Coronary artery (tissue), 2 donors: ENCODE results near the gene ZNF778.
"Not testable (repeated sequence)": the region's sequence is repeated elsewhere in the genome, so short reads cannot be mapped to it uniquely, and the experiment has no call there.

Source experiments
- DNase-seq: peaks from one replicate; pipeline ENCODE4 v3.0.0-alpha.2; 2017; ENCODE audit warnings: low spot score
- H3K27ac ChIP-seq, 2 donors: fragments of 200-600 bp; sonication (generic); one replicate each; pipeline ENCODE4 v1.5.1; 2016 to 2019
- H3K4me3 ChIP-seq: fragments of 200-600 bp; sonication (generic); 2 replicates; pipeline ENCODE4 v1.5.1; 2016; ENCODE audit warnings: mild to moderate bottlenecking, moderate library complexity
- TF ChIP-seq, protein P1 (sequence below): fragments of 200-600 bp; sonication (generic); IDR thresholded peaks from one replicate; pipeline ENCODE4 v1.5.1; 2019; ENCODE audit warnings: antibody characterized with exemption

The ZNF778 gene

GRCh38 chr16:89189358-89190025 lies 28.0 kb upstream of the ZNF778 start:
- DNase-seq = no peak
- TF ChIP-seq, protein P1, sequence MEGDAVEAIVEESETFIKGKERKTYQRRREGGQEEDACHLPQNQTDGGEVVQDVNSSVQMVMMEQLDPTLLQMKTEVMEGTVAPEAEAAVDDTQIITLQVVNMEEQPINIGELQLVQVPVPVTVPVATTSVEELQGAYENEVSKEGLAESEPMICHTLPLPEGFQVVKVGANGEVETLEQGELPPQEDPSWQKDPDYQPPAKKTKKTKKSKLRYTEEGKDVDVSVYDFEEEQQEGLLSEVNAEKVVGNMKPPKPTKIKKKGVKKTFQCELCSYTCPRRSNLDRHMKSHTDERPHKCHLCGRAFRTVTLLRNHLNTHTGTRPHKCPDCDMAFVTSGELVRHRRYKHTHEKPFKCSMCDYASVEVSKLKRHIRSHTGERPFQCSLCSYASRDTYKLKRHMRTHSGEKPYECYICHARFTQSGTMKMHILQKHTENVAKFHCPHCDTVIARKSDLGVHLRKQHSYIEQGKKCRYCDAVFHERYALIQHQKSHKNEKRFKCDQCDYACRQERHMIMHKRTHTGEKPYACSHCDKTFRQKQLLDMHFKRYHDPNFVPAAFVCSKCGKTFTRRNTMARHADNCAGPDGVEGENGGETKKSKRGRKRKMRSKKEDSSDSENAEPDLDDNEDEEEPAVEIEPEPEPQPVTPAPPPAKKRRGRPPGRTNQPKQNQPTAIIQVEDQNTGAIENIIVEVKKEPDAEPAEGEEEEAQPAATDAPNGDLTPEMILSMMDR = no peak
- no peak overlapping the region for H3K4me3 ChIP-seq
- H3K27ac ChIP-seq = no peak overlapping the region

DNA sequence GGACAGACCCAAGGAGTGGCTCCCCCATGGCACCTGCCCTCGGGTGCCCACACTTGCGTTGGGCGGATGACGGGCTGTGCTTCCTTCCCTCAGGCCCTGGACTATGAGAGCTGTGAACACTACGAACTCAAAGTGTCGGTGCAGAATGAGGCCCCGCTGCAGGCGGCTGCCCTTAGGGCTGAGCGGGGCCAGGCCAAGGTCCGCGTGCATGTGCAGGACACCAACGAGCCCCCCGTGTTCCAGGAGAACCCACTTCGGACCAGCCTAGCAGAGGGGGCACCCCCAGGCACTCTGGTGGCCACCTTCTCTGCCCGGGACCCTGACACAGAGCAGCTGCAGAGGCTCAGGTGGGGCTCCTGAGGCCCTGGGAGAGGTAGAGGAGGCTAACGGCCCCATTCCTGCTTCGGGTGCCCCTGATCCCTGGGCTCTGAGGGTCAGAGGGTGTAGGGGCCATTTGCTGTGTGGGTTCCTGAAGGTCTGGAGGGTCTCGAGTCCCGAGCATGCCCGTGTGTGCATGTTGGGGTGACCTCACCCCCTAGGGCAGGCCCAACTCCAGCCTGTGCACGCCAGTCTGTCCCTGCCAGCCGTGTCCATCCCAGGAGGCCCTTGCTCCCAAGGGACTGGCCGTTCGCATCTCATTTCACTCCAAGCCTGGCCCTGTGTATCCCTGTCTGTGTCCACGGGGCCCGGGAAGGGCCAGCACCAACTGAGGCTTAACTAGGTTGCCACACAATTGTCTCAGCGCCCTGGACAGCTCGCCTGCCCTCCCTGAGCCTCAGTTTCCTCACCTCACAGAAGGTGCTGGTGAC lies 27.1 kb upstream of the ZNF778 start:
- no peak for DNase-seq
- no peak overlapping the region for H3K4me3 ChIP-seq
- TF ChIP-seq, protein P1 = no peak
- no peak overlapping the region for H3K27ac ChIP-seq

DNA sequence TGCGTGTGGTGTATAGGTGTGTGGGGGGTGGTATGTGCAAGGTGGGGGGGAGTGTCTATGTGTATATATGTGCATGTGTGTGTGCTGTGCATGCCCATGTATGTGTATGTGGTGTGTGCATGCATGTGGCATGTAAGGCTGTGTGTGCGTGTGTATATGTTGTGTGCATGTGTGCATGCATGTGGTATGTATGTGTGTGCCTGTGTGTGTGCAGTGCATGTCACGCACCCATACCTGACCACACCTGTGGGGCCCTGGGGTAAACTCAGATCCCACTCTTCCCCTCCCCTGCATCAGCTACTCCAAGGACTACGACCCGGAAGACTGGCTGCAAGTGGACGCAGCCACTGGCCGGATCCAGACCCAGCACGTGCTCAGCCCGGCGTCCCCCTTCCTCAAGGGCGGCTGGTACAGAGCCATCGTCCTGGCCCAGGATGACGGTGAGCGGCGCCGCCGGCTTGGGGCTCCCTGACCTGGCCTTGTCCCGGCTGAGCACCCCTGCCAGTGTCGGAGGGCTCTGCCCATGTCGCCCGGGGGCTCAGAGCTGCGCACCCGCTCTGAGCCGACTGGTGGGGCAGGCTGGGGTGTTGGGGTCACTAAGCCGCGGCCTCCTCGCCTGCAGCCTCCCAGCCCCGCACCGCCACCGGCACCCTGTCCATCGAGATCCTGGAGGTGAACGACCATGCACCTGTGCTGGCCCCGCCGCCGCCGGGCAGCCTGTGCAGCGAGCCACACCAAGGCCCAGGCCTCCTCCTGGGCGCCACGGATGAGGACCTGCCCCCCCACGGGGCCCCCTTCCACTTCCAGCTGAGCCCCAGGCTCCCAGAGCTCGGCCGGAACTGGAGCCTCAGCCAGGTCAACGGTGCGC lies 26.2 kb upstream of the ZNF778 start:
- DNase-seq = no peak
- Histone ChIP-seq H3K27ac (no peak overlapping the region), H3K4me3 (peak overlapping the region; percentile 68)
- TF ChIP-seq, protein P1 = no peak

DNA sequence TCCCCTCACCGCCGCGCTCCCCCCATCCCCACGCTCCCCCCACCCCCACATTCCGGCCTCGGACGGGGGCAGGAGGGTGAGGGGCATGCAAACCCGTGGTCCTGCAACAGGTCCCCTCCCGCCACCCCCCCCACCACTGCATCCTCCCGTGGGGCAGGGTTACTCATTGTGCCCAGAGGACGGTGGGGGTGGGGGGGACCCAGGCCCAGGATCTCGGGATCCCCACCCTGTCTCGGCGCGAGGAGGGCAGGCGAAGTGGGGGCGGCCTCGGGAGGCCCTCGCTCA lies 25.7 kb upstream of the ZNF778 start:
- H3K27ac ChIP-seq = no peak overlapping the region
- DNase-seq = no peak
- TF ChIP-seq, protein P1 = no peak
- H3K4me3 ChIP-seq = peak overlapping the region; percentile 68

- H3K4me3 ChIP-seq = peak overlapping the region; percentile 68
- peak; percentile 89 for DNase-seq
- H3K27ac ChIP-seq = not testable (repeated sequence)
These were observed 25.1 kb upstream of the ZNF778 start for GRCh38 chr16:89192186-89192955.

DNA sequence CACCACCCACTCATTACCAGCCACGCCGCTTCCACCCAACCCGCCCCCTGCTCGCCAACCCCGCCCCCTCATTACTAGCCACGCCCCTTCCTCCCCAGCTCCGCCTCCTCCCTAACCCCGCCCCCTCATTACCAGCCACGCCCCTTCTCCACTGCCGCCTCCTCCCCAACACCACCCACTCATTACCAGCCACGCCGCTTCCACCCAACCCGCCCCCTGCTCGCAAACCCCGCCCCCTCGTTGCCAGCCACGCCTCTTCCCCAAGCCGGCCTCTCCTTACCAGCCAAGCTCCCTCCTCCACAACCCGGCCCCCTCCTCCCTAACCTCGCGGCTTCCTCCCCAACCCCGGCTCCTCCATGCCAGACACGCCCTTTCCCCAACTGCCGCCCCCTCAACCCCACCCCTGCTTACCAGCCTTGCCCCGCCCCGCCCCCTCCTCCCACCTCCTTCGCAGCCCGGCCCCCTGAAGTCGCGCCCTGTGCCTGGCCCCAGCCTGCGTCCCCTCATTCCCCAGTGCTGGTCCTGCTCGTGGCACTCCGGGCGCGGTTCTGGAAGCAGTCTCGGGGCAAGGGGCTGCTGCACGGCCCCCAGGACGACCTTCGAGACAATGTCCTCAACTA lies 24.4 kb upstream of the ZNF778 start:
- peak; percentile 78 for DNase-seq
- TF ChIP-seq, protein P1 = no peak
- Histone ChIP-seq H3K27ac (no peak overlapping the region), H3K4me3 (peak overlapping the region; percentile 36)
